Gastrocnemius medialis (tissue), 4 donors: ENCODE data around the gene TMPRSS3. TPM values are rescaled to one million over a fixed set of nuclear protein-coding genes. Genes with fewer than 3 reads are reported as not detected.

Experiments
- ATAC-seq, 2 donors: fragments of 150-250 bp; one replicate each; pipeline ENCODE4 v1.9.1; 2016
- DNase-seq, 2 donors: peaks; one replicate each; pipeline ENCODE4 v3.0.0-alpha.2; 2019
- H3K27ac ChIP-seq, 4 donors: fragments of 200-600 bp; sonication (generic); 1 replicate in 1 of 4; 2 replicates in 3 of 4; pipeline ENCODE4 v1.5.1; 2016 to 2018; ENCODE audit warnings: mild to moderate bottlenecking in 2 of 4, moderate library complexity in 1 of 4
- H3K27me3 ChIP-seq, 3 donors: fragments of 200-600 bp; sonication (generic) in 2 of 3; 1 replicate in 1 of 3; 2 replicates in 2 of 3; pipeline versions ENCODE4 v1.5.1 to v1.6.0; 2016 to 2019; ENCODE audit warnings: mild to moderate bottlenecking in 1 of 3, moderate library complexity in 1 of 3
- H3K36me3 ChIP-seq, 2 donors: fragments of 200-600 bp; sonication (generic) in 1 of 2; one replicate each; pipeline ENCODE4 v1.5.1; 2017 to 2018
- H3K4me1 ChIP-seq, 2 donors: fragments of 200-600 bp; sonication (generic) in 1 of 2; one replicate each; pipeline ENCODE4 v1.5.1; 2016 to 2017; ENCODE audit warnings: mild to moderate bottlenecking in 2 of 2
- H3K4me3 ChIP-seq, 4 donors: fragments of 200-600 bp; sonication (generic) in 3 of 4; 1 replicate in 1 of 4; 2 replicates in 3 of 4; pipeline ENCODE4 v1.5.1; 2016 to 2019; ENCODE audit warnings: mild to moderate bottlenecking in 2 of 4
- H3K9me3 ChIP-seq, 3 donors: fragments of 200-600 bp; sonication (generic) in 2 of 3; 1 replicate in 1 of 3; 2 replicates in 2 of 3; pipeline ENCODE4 v1.5.1; 2016 to 2019
- POLR2A ChIP-seq, 2 donors: fragments of 450-650 bp; IDR thresholded peaks; one replicate each; pipeline ENCODE4 v1.6.1; 2017; ENCODE audit warnings: antibody characterized with exemption in 2 of 2, mild to moderate bottlenecking in 2 of 2, moderate library complexity in 2 of 2
- in situ Hi-C, 4 donors: fragments of 200-750 bp; cut with MboI; loops; one replicate each; pipeline versions ENCODE4 v1.15.0 to v1.8.0; 2017; ENCODE audit warnings: low sequenced_read_pairs in 4 of 4
- intact Hi-C: fragments of 100-400 bp; cut with DNase I; formaldehyde crosslinking; loops from one replicate; pipeline ENCODE4 v1.15.1; 2023; ENCODE audit warnings: low total_unique reads
- total RNA-seq, 4 donors: library from RNA; depleted of rRNA; stranded (reverse); fragments of >200 nt; gene quantifications; one replicate each; pipeline versions ENCODE4 v1.1.0 to v1.2.3, GENCODE V29; 2016
- TF ChIP-seq, protein P1 (sequence below), 5 experiments: fragments of 450-650 bp in 3 of 5; fragments of 200-600 bp in 2 of 5; sonication (generic) in 2 of 5; IDR thresholded peaks in 4 of 5; conservative IDR thresholded peaks in 1 of 5; 1 replicate in 4 of 5; 2 replicates in 1 of 5; pipeline ENCODE4 v1.5.1; 2016 to 2019; ENCODE audit warnings: antibody characterized with exemption in 5 of 5, mild to moderate bottlenecking in 3 of 5, moderate library complexity in 3 of 5

TMPRSS3 gene
- total RNA-seq, 4 donors from 2014 or later, result not detected

DNA sequence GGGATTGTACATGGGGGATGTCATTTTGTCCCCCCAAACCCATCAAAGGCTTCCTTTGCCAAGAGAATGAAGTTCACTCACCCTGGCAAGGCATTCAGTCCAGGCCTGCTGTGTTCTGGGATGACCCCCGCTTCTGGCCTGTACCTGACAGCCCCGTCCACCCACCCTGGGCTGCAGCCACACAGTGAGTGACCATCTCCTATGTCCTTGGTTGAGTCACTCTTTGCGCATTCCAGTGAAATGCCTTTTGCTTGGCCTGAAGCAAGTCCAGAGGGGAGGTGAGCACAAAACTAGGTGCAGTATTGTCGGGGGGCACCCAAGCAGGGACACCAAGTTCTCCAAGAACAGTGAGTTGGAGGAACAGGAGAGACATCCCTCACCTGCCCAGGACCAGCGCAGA lies 10.2 kb downstream of the TMPRSS3 start:
- H3K9me3 ChIP-seq, result no peaks in the 10 kb centered on the region
- H3K4me1 ChIP-seq, result no peaks in the 10 kb centered on the region
- in situ Hi-C loops (no loop called here), intact Hi-C loops (no loop called here)
- no peaks in the 10 kb centered on the region for H3K36me3 ChIP-seq
- no peak overlapping the region for H3K27ac ChIP-seq
- DNase-seq (no peak), ATAC-seq (no peak)
- peaks cover 0 to 7% (median 5%) of the 10 kb centered on the region in 3 donors for H3K27me3 ChIP-seq
- no peak for TF ChIP-seq POLR2A (IDR thresholded peaks at IDR 0.05)
- TF ChIP-seq, protein P1, sequence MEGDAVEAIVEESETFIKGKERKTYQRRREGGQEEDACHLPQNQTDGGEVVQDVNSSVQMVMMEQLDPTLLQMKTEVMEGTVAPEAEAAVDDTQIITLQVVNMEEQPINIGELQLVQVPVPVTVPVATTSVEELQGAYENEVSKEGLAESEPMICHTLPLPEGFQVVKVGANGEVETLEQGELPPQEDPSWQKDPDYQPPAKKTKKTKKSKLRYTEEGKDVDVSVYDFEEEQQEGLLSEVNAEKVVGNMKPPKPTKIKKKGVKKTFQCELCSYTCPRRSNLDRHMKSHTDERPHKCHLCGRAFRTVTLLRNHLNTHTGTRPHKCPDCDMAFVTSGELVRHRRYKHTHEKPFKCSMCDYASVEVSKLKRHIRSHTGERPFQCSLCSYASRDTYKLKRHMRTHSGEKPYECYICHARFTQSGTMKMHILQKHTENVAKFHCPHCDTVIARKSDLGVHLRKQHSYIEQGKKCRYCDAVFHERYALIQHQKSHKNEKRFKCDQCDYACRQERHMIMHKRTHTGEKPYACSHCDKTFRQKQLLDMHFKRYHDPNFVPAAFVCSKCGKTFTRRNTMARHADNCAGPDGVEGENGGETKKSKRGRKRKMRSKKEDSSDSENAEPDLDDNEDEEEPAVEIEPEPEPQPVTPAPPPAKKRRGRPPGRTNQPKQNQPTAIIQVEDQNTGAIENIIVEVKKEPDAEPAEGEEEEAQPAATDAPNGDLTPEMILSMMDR (IDR thresholded peaks at IDR 0.05 in 4 of 5, conservative IDR thresholded peaks at IDR 0.05 in 1 of 5), result no peak
- H3K4me3 ChIP-seq, result no peak overlapping the region

DNA sequence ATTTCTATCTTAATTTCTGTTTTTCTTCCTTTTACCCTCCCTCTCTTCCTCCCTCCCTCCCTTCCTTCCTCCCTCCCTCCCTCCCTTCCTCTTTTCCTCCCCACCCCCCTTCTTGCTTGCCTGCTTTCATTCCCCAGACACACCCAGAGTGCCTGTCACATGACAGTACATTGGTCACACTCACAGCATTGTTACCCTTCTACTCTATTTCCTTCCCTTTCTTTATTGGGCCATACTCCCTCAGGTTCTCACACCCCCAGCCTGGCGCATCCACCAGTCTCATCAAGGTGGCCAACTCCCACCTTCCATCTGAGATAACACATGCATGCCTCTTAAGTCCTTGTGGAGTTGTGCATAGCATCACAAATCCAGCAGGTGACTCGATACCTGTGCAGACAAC lies 10.9 kb downstream of the TMPRSS3 start:
- Histone ChIP-seq H3K27ac (no peak overlapping the region), H3K9me3 (no peaks in the 10 kb centered on the region), H3K4me1 (no peaks in the 10 kb centered on the region), H3K27me3 (peaks cover 0 to 7% (median 5%) of the 10 kb centered on the region in 3 donors), H3K4me3 (no peak overlapping the region), H3K36me3 (no peaks in the 10 kb centered on the region)
- in situ Hi-C loops (no loop called here), intact Hi-C loops (no loop called here)
- DNase-seq, result no peak
- no peak for TF ChIP-seq POLR2A (IDR thresholded peaks at IDR 0.05)
- ATAC-seq, result no peak

DNA sequence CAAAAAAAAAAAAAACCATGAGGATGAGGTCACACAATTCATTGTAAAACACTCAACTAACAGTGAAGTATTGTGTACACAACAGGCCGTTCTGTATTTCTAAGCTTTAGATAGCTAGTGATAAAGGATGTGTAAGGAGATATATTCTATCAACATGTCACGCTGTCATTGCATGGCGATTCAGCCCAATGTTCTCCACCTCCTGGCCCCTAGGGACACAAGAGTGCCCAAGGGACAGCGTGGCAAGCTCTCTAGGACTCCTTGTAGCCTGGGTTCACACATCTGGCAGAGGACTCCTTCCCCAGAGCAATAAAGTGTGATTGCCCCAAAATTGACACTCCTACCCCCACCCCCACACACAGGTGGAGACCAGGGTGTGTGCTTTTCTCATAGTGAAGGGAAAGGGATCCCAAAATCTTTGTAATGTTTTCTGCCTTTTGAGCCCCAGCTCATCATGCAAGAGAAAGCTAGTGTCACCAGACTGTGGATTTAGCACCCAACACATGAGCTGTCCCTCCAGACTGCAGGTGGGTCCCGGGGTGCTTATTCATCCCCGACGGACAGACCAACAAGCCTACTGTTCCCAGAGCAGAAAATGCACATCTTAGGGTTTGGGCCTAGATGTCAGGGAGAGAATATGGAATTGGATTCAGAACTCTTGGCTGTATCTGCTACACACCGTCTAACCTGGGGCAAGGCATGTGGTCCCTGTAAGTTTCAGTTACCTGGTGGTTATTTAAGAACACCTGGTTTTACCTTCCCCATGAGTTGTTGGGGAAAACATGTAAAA lies 11.5 kb downstream of the TMPRSS3 start:
- ATAC-seq (no peak), DNase-seq (no peak)
- no peaks in the 10 kb centered on the region for H3K36me3 ChIP-seq
- no peak for TF ChIP-seq POLR2A (IDR thresholded peaks at IDR 0.05)
- TF ChIP-seq, protein P1 (IDR thresholded peaks at IDR 0.05 in 4 of 5, conservative IDR thresholded peaks at IDR 0.05 in 1 of 5), result no peak
- no peaks in the 10 kb centered on the region for H3K9me3 ChIP-seq
- in situ Hi-C loops, result no loop called here
- peaks cover 0 to 7% (median 3%) of the 10 kb centered on the region in 3 donors for H3K27me3 ChIP-seq
- no peak overlapping the region for H3K4me3 ChIP-seq
- H3K27ac ChIP-seq, result no peak overlapping the region
- intact Hi-C loops, result no loop called here
- no peaks in the 10 kb centered on the region for H3K4me1 ChIP-seq

DNA sequence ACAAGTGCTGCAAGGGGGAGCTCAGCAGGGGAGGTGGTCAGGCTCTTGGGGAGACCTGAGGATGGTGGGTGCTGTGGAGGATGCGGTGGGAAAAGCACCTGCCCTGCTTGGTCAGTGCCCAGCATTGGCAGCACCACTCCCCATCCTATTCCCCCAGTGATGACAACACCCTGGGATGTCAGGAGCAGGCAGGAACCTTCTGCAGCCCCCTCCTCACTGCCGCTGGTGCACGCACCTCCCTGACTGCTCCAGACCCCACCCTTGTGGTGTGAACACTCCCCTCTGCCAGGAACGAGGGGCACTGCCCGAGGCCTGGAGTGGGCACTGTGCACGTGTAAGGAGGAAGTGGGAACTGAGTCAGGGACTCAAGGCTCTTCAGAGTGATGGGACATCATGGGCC lies 12.5 kb downstream of the TMPRSS3 start:
- no peaks in the 10 kb centered on the region for H3K4me1 ChIP-seq
- no peak for TF ChIP-seq POLR2A (IDR thresholded peaks at IDR 0.05)
- TF ChIP-seq, protein P1 (IDR thresholded peaks at IDR 0.05 in 4 of 5, conservative IDR thresholded peaks at IDR 0.05 in 1 of 5), result no peak
- DNase-seq (no peak), ATAC-seq (no peak)
- in situ Hi-C loops, result no loop called here
- H3K36me3 ChIP-seq, result no peaks in the 10 kb centered on the region
- no peaks in the 10 kb centered on the region for H3K9me3 ChIP-seq
- H3K27ac ChIP-seq, result no peak overlapping the region
- peaks cover 0 to 4% (median 3%) of the 10 kb centered on the region in 3 donors for H3K27me3 ChIP-seq
- H3K4me3 ChIP-seq, result no peak overlapping the region
- intact Hi-C loops, result no loop called here

DNA sequence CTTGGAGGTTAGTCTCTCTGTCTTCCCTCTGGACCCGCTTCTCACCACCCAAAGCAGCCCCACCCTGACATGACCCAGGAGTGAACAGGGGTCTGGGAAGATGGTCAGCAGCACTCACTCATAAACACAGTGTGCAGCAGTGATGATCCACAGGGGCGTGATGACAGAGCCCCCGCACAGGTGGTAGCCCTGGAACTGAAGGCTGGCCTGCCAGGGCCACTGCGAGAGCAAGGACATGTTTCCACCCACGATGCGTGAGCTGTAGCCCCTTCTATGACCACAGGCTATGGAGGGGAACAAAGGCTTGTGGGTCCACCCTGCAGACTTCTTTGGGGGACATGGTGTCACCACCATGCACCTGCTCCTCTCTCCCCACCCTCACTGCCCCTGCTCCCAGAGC lies 12.9 kb downstream of the TMPRSS3 start:
- TF ChIP-seq, protein P1 (IDR thresholded peaks at IDR 0.05 in 4 of 5, conservative IDR thresholded peaks at IDR 0.05 in 1 of 5), result no peak
- TF ChIP-seq POLR2A (IDR thresholded peaks at IDR 0.05), result no peak
- no peak overlapping the region for H3K4me3 ChIP-seq
- H3K9me3 ChIP-seq, result no peaks in the 10 kb centered on the region
- H3K36me3 ChIP-seq, result no peaks in the 10 kb centered on the region
- ATAC-seq, result no peak
- intact Hi-C loops (no loop called here), in situ Hi-C loops (no loop called here)
- H3K4me1 ChIP-seq, result no peaks in the 10 kb centered on the region
- H3K27me3 ChIP-seq, result peaks cover 0 to 4% (median 3%) of the 10 kb centered on the region in 3 donors
- no peak for DNase-seq
- H3K27ac ChIP-seq, result no peak overlapping the region
